CD4-positive, alpha-beta T cell treated with Interleukin-21 for 1 hour (primary cell): ENCODE data around the gene EREG.
"Not testable (repeated sequence)": the region's sequence is repeated elsewhere in the genome, so short reads cannot be mapped to it uniquely, and the experiment has no call there.

Source experiments
- DNase-seq: peaks from one replicate; pipeline ENCODE4 v3.0.0-alpha.2; 2020

The EREG gene

GRCh38 chr4:74391890-74392475 lies 27.0 kb downstream of the EREG start:
- DNase-seq, result no peak

GRCh38 chr4:74394476-74395136 lies 29.7 kb downstream of the EREG start:
- no peak for DNase-seq

GRCh38 chr4:74395633-74396032 lies 30.7 kb downstream of the EREG start:
- DNase-seq, result no peak

GRCh38 chr4:74397748-74398426 lies 32.9 kb downstream of the EREG start:
- peak; percentile 31 for DNase-seq

GRCh38 chr4:74398894-74399589 lies 34.1 kb downstream of the EREG start:
- DNase-seq, result not testable (repeated sequence)

GRCh38 chr4:74400395-74400794 lies 35.5 kb downstream of the EREG start:
- no peak for DNase-seq

GRCh38 chr4:74402692-74403456 lies 37.9 kb downstream of the EREG start:
- DNase-seq, result no peak

- DNase-seq, result no peak
Observed at GRCh38 chr4:74407891-74408290, 42.9 kb downstream of the EREG start.

GRCh38 chr4:74408639-74409038 lies 43.7 kb downstream of the EREG start:
- DNase-seq, result no peak

GRCh38 chr4:74410272-74410671 lies 45.3 kb downstream of the EREG start:
- no peak for DNase-seq

- DNase-seq, result no peak
Observed at GRCh38 chr4:74412225-74412624, 47.3 kb downstream of the EREG start.

GRCh38 chr4:74413265-74413664 lies 48.3 kb downstream of the EREG start:
- no peak for DNase-seq

GRCh38 chr4:74414149-74414809 lies 49.3 kb downstream of the EREG start:
- no peak for DNase-seq

- no peak for DNase-seq
Observed at GRCh38 chr4:74415602-74416300, 50.8 kb downstream of the EREG start.

- no peak for DNase-seq
Observed at GRCh38 chr4:74418063-74418670, 53.2 kb downstream of the EREG start.

GRCh38 chr4:74420863-74421262 lies 55.9 kb downstream of the EREG start:
- DNase-seq, result no peak

GRCh38 chr4:74423104-74423503 lies 58.2 kb downstream of the EREG start:
- DNase-seq, result no peak

GRCh38 chr4:74424111-74424510 lies 59.2 kb downstream of the EREG start:
- no peak for DNase-seq

GRCh38 chr4:74426101-74426500 lies 61.2 kb downstream of the EREG start:
- no peak for DNase-seq

GRCh38 chr4:74428276-74428675 lies 63.3 kb downstream of the EREG start:
- DNase-seq, result no peak

- no peak for DNase-seq
Observed at GRCh38 chr4:74431113-74431826, 66.3 kb downstream of the EREG start.
